Keratinocyte (primary cell): ENCODE results near the gene HTRA3. TPM values are rescaled to one million over a fixed set of nuclear protein-coding genes. Genes with fewer than 3 reads are reported as not detected.

Experiments used
- DNase-seq: peaks from one replicate; pipeline ENCODE4 v3.0.0-alpha.2; 2011; ENCODE audit warnings: low read depth, missing footprints, low spot score
- FAIRE-seq: peaks from 2 replicates; lab custom pipeline; 2011; peaks lifted over from hg19 to GRCh38; lab: Jason Lieb, UNC
- H2AFZ ChIP-seq: 2 replicates; pipeline ENCODE4 v1.6.0; 2012; ENCODE audit warnings: low read length, control low read depth, inconsistent platforms; ENCODE audit not compliant: control insufficient read depth
- H3K27ac ChIP-seq: 2 replicates; pipeline ENCODE4 v1.5.1; 2011; ENCODE audit warnings: low read length; ENCODE audit not compliant: control insufficient read depth, insufficient read depth
- H3K27me3 ChIP-seq: 3 replicates; pipeline ENCODE4 v1.6.0; 2011; ENCODE audit warnings: low read length; ENCODE audit not compliant: control insufficient read depth, insufficient read depth; ENCODE audit errors: extremely low read depth
- H3K36me3 ChIP-seq, 2 experiments: 2 replicates in 1 of 2; 3 replicates in 1 of 2; pipeline ENCODE4 v1.5.1; 2011; ENCODE audit warnings: low read length in 2 of 2, mild to moderate bottlenecking in 1 of 2; ENCODE audit not compliant: control insufficient read depth in 2 of 2, insufficient read depth in 2 of 2; ENCODE audit errors: extremely low read depth in 1 of 2
- H3K4me1 ChIP-seq: 3 replicates; pipeline ENCODE4 v1.5.1; 2011; ENCODE audit warnings: low read length; ENCODE audit not compliant: control insufficient read depth, insufficient read depth; ENCODE audit errors: extremely low read depth
- H3K4me2 ChIP-seq: 3 replicates; pipeline ENCODE4 v1.6.0; 2011; ENCODE audit warnings: low read depth, low read length; ENCODE audit not compliant: control insufficient read depth, insufficient read depth; ENCODE audit errors: extremely low read depth
- H3K4me3 ChIP-seq, 3 experiments: fragments of 200-600 bp in 1 of 3; sonication (generic) in 1 of 3; 2 replicates in 2 of 3; 3 replicates in 1 of 3; pipeline ENCODE4 v1.5.1; 2011 to 2016; ENCODE audit warnings: low read length in 3 of 3, mild to moderate bottlenecking in 3 of 3, control low read depth in 2 of 3, inconsistent platforms in 1 of 3, low read depth in 1 of 3, mixed read lengths in 1 of 3, mixed run types in 1 of 3, moderate library complexity in 1 of 3; ENCODE audit not compliant: control insufficient read depth in 2 of 3, insufficient read depth in 2 of 3; ENCODE audit errors: extremely low read depth in 1 of 3
- H3K79me2 ChIP-seq: 2 replicates; pipeline ENCODE4 v1.6.0; 2012; ENCODE audit warnings: low read length; ENCODE audit not compliant: control insufficient read depth, insufficient read depth
- H3K9ac ChIP-seq: 3 replicates; pipeline ENCODE4 v1.6.0; 2011; ENCODE audit warnings: low read length; ENCODE audit not compliant: control insufficient read depth, insufficient read depth; ENCODE audit errors: extremely low read depth
- H3K9me1 ChIP-seq: 3 replicates; pipeline ENCODE4 v1.6.0; 2011; ENCODE audit warnings: low read length; ENCODE audit not compliant: control insufficient read depth, insufficient read depth; ENCODE audit errors: extremely low read depth
- H3K9me3 ChIP-seq: 2 replicates; pipeline ENCODE4 v1.5.1; 2012; ENCODE audit warnings: low read depth, low read length; ENCODE audit not compliant: control insufficient read depth
- H4K20me1 ChIP-seq: 3 replicates; pipeline ENCODE4 v1.6.0; 2011; ENCODE audit warnings: low read length; ENCODE audit not compliant: control insufficient read depth, insufficient read depth; ENCODE audit errors: extremely low read depth
- EZH2 ChIP-seq: IDR thresholded peaks from one replicate; pipeline ENCODE4 v1.6.1; 2012; ENCODE audit warnings: inconsistent platforms, mild to moderate bottlenecking, low read length, moderate library complexity
- dilution Hi-C: fragments of 300-500 bp; cut with MboI; formaldehyde crosslinking; loops from one replicate; pipeline ENCODE4 v1.7.0; 2020; ENCODE audit warnings: low sequenced_read_pairs; ENCODE audit not compliant: extremely low pct_ligation_motif_present
- polyA plus RNA-seq, 5 experiments: library from polyadenylated mRNA; depleted of rRNA in 3 of 5; stranded (reverse) in 3 of 5; stranded (forward) in 1 of 5; unstranded in 1 of 5; fragments of >200 nt; gene quantifications; 1 replicate in 1 of 5; 2 replicates in 3 of 5; 3 replicates in 1 of 5; pipeline versions ENCODE4 v1.2.1 to v1.2.3, GENCODE V29; 2011 to 2012; ENCODE audit warnings: missing spikeins in 2 of 5, low read depth in 1 of 5, low replicate concordance in 1 of 5
- TF ChIP-seq, protein P1 (sequence below), 3 experiments: IDR thresholded peaks in 1 of 3; conservative IDR thresholded peaks in 1 of 3; optimal IDR thresholded peaks in 1 of 3; 2 replicates in 2 of 3; 3 replicates in 1 of 3; pipeline versions ENCODE3 to v1.5.1; 2011; ENCODE audit warnings: low read length in 3 of 3, mild to moderate bottlenecking in 3 of 3, moderate library complexity in 2 of 3, control low read depth in 1 of 3, inconsistent platforms in 1 of 3; ENCODE audit not compliant: insufficient read depth in 2 of 3; ENCODE audit errors: extremely low read depth in 1 of 3

Gene HTRA3
- polyA plus RNA-seq, 1 donor (not counting 4 experiments of a cell fraction or from before 2014, with no cell fraction given), result not detected

DNA sequence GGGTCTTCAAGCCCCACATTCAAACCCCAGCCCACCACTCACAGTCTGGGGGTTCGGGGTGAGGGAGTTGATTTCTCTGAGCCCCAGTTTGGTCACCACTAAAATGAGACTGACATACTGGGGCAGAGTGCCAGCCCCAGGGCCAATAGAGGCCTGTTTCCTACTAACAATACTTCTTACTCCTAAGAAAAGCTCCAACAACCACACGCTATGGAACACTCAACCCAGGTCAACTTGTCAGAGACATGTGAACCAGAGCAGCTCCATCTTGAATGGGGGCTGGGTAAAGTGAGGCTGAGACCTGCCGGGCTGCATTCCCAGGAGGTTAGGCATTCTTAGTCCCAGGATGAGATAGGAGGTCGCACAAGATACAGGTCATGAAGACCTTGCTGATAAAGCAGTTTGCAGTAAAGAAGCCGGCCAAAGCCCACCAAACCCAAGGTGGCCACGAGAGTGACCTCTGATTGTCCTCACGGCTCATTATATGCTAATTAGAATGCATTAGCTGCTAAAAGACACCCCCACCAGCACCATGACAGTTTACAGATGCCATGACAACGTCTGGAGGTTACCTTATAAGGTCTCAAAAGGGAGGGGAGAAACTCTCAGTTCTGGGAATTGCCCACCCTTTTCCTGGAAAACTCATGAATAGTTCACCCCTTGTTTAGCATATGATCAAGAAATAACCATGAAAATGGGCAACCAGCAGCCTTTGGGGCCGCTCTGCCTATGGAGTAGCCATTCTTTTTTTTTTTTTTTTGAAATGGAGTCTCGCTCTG is 26.6 kb upstream of the HTRA3 start:
- no peak overlapping the region for H3K9ac ChIP-seq
- FAIRE-seq, result no peak
- DNase-seq, result no peak
- H3K9me3 ChIP-seq, result no peaks in the 10 kb centered on the region
- H3K4me1 ChIP-seq, result no peaks in the 10 kb centered on the region
- no peak overlapping the region for H3K4me2 ChIP-seq
- peaks cover 2% of the 10 kb centered on the region for H4K20me1 ChIP-seq
- dilution Hi-C loops, result no loop called here
- no peaks in the 10 kb centered on the region for H3K9me1 ChIP-seq
- peaks cover 12 to 32% of the 10 kb centered on the region in 2 experiments for H3K36me3 ChIP-seq
- no peak overlapping the region for H3K27ac ChIP-seq
- H3K4me3 ChIP-seq, result no peak overlapping the region
- TF ChIP-seq, protein P1, sequence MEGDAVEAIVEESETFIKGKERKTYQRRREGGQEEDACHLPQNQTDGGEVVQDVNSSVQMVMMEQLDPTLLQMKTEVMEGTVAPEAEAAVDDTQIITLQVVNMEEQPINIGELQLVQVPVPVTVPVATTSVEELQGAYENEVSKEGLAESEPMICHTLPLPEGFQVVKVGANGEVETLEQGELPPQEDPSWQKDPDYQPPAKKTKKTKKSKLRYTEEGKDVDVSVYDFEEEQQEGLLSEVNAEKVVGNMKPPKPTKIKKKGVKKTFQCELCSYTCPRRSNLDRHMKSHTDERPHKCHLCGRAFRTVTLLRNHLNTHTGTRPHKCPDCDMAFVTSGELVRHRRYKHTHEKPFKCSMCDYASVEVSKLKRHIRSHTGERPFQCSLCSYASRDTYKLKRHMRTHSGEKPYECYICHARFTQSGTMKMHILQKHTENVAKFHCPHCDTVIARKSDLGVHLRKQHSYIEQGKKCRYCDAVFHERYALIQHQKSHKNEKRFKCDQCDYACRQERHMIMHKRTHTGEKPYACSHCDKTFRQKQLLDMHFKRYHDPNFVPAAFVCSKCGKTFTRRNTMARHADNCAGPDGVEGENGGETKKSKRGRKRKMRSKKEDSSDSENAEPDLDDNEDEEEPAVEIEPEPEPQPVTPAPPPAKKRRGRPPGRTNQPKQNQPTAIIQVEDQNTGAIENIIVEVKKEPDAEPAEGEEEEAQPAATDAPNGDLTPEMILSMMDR (optimal IDR thresholded peaks at IDR 0.05 in 1 of 3, IDR thresholded peaks at IDR 0.05 in 1 of 3, conservative IDR thresholded peaks at IDR 0.05 in 1 of 3; ENCODE audit: extremely low read depth in 1 of 3, insufficient read depth in 2 of 3, low read length in 3 of 3), result no peak
- no peak for TF ChIP-seq EZH2
- H3K27me3 ChIP-seq, result no peaks in the 10 kb centered on the region
- no peak overlapping the region for H2AFZ ChIP-seq
- H3K79me2 ChIP-seq, result no peaks in the 10 kb centered on the region

GRCh38 chr4:8244001-8244757 is 25.4 kb upstream of the HTRA3 start:
- TF ChIP-seq, protein P1 (optimal IDR thresholded peaks at IDR 0.05 in 1 of 3, IDR thresholded peaks at IDR 0.05 in 1 of 3, conservative IDR thresholded peaks at IDR 0.05 in 1 of 3; ENCODE audit: extremely low read depth in 1 of 3, insufficient read depth in 2 of 3, low read length in 3 of 3), result no peak
- TF ChIP-seq EZH2, result no peak
- no peaks in the 10 kb centered on the region for H3K27me3 ChIP-seq
- no peak for DNase-seq

More at GRCh38 chr4:8244001-8244757, 25.4 kb upstream of the HTRA3 start:
- peaks cover 9 to 22% of the 10 kb centered on the region in 2 experiments for H3K36me3 ChIP-seq
- dilution Hi-C loops, result no loop called here
- H3K27ac ChIP-seq, result no peak overlapping the region
- H3K4me1 ChIP-seq, result no peaks in the 10 kb centered on the region
- H3K4me2 ChIP-seq, result no peak overlapping the region
- no peaks in the 10 kb centered on the region for H3K9me1 ChIP-seq
- H3K4me3 ChIP-seq, result no peak overlapping the region
- FAIRE-seq, result no peak
- no peaks in the 10 kb centered on the region for H3K9me3 ChIP-seq
- H4K20me1 ChIP-seq, result peaks cover 2% of the 10 kb centered on the region
- H3K9ac ChIP-seq, result no peak overlapping the region
- no peaks in the 10 kb centered on the region for H3K79me2 ChIP-seq
- no peak overlapping the region for H2AFZ ChIP-seq
